HCT116 (cell line): ENCODE measurements around the gene KRTAP5-4. TPM values are rescaled to one million over a fixed set of nuclear protein-coding genes. Genes with fewer than 3 reads are reported as not detected.
"Not testable (repeated sequence)": the region's sequence is repeated elsewhere in the genome, so short reads cannot be mapped to it uniquely, and the experiment has no call there.

Experiments
- ATAC-seq: fragments of 200-7000 bp; cut with Tn5 transposase; 2 replicates; pipeline ENCODE4 v1.9.1; 2020; ENCODE audit warnings: mild to moderate bottlenecking, moderate library complexity
- BruUV-seq: library from RNA; stranded (reverse); fragments of 400-500 nt; replicated peaks from 2 replicates; lab custom pipeline; 2021; lab: Mats Ljungman, UMichigan
- CTCF ChIA-PET: fragments of 300-600 bp; sonication (Branson Sonifier 250); formaldehyde crosslinking; loops from one replicate; lab custom pipeline; 2021; ENCODE audit warnings: antibody characterized with exemption; lab: Charles Lee
- POLR2A ChIA-PET: fragments of 300-600, 350-600 bp; sonication (Branson Sonifier 250); formaldehyde crosslinking; loops from one replicate; lab custom pipeline; 2021; ENCODE audit warnings: antibody characterized with exemption; lab: Charles Lee
- RAD21 ChIA-PET, 2 experiments: fragments of 300-600 bp; sonication (Branson Sonifier 250); formaldehyde crosslinking; loops; one replicate each; lab custom pipeline; 2023; ENCODE audit warnings: low total read pairs in 2 of 2; ENCODE audit not compliant: uncharacterized antibody in 2 of 2, unreplicated experiment in 2 of 2, low non-redundant PET in 1 of 2; lab: Charles Lee
- DNase-seq: peaks from one replicate; pipeline ENCODE4 v3.0.0-alpha.2; 2010; ENCODE audit warnings: low read depth, low spot score
- H2AFZ ChIP-seq: fragments of 200-600 bp; shearing (Covaris generic), sonication (generic); 2 replicates; pipeline ENCODE4 v1.6.1; 2017; ENCODE audit warnings: low read depth, mixed run types, mixed read lengths, antibody characterized with exemption, low read length; ENCODE audit not compliant: poor library complexity, severe bottlenecking
- H3K27ac ChIP-seq: 2 replicates; pipeline ENCODE4 v1.5.1; 2012; ENCODE audit warnings: low read depth, low read length
- H3K27me3 ChIP-seq: fragments of 200-600 bp; sonication (generic); 2 replicates; pipeline ENCODE4 v1.6.1; 2016; ENCODE audit warnings: mixed run types, low read length, mixed read lengths; ENCODE audit not compliant: insufficient read depth
- H3K36me3 ChIP-seq, 2 experiments: fragments of 200-500 bp in 1 of 2; fragments of 200-600 bp in 1 of 2; sonication (Bioruptor generic) in 1 of 2; sonication (generic) in 1 of 2; 2 replicates each; pipeline versions ENCODE4 v1.5.1 to v1.6.1; 2014 to 2016; ENCODE audit warnings: low read length in 2 of 2, inconsistent platforms in 1 of 2, mixed read lengths in 1 of 2, mixed run types in 1 of 2; ENCODE audit not compliant: insufficient read depth in 2 of 2, control insufficient read depth in 1 of 2
- H3K4me1 ChIP-seq, 2 experiments: fragments of 200-600 bp in 1 of 2; sonication (generic) in 1 of 2; 2 replicates each; pipeline versions ENCODE4 v1.5.1 to v1.6.1; 2012 to 2017; ENCODE audit warnings: low read length in 2 of 2, inconsistent platforms in 1 of 2, mild to moderate bottlenecking in 1 of 2, mixed read lengths in 1 of 2, mixed run types in 1 of 2, moderate library complexity in 1 of 2; ENCODE audit not compliant: insufficient read depth in 2 of 2, control insufficient read depth in 1 of 2
- H3K4me2 ChIP-seq: fragments of 200-600 bp; sonication (generic); 2 replicates; pipeline ENCODE4 v1.6.1; 2017; ENCODE audit warnings: mixed run types, low read length, mixed read lengths
- H3K4me3 ChIP-seq, 2 experiments: fragments of 200-600 bp in 1 of 2; sonication (generic) in 1 of 2; replicated peaks in 1 of 2; 2 replicates each; pipeline ENCODE4 v1.5.1; 2011 to 2016; ENCODE audit warnings: low read length in 2 of 2, control low read depth in 1 of 2, low read depth in 1 of 2, mild to moderate bottlenecking in 1 of 2, mixed read lengths in 1 of 2, mixed run types in 1 of 2
- H3K79me2 ChIP-seq: fragments of 200-600 bp; sonication (generic); 2 replicates; pipeline ENCODE4 v1.6.1; 2017; ENCODE audit warnings: mild to moderate bottlenecking, mixed run types, low read length, moderate library complexity, mixed read lengths; ENCODE audit not compliant: insufficient read depth
- H3K9ac ChIP-seq: fragments of 200-600 bp; sonication (generic); 2 replicates; pipeline ENCODE4 v1.6.1; 2016; ENCODE audit warnings: low read length, mixed read lengths
- H3K9me2 ChIP-seq: fragments of 200-600 bp; sonication (generic), shearing (Covaris generic); 2 replicates; pipeline ENCODE4 v1.6.1; 2017; ENCODE audit warnings: mixed run types, mild to moderate bottlenecking, moderate library complexity; ENCODE audit not compliant: insufficient read depth
- H3K9me3 ChIP-seq, 2 experiments: fragments of 200-500 bp in 1 of 2; fragments of 200-600 bp in 1 of 2; sonication (Bioruptor generic) in 1 of 2; sonication (generic) in 1 of 2; 2 replicates each; pipeline ENCODE4 v1.6.1; 2014 to 2017; ENCODE audit warnings: low read length in 2 of 2, mixed read lengths in 2 of 2, inconsistent platforms in 1 of 2, low read depth in 1 of 2, mild to moderate bottlenecking in 1 of 2, mixed run types in 1 of 2, moderate library complexity in 1 of 2; ENCODE audit not compliant: control insufficient read depth in 1 of 2, insufficient read depth in 1 of 2
- H4K20me1 ChIP-seq: fragments of 200-600 bp; sonication (generic), shearing (Covaris generic); 2 replicates; pipeline ENCODE4 v1.6.1; 2017; ENCODE audit warnings: mixed run types, mild to moderate bottlenecking, moderate library complexity; ENCODE audit not compliant: insufficient read depth
- CBX3 ChIP-seq: IDR thresholded peaks from 2 replicates; pipeline ENCODE4 v1.6.1; 2012; ENCODE audit warnings: low read depth
- CEBPB ChIP-seq: IDR thresholded peaks from 2 replicates; pipeline ENCODE4 v1.6.1; 2012; ENCODE audit warnings: low read depth
- CTCF ChIP-seq, 3 experiments: fragments of 200-600 bp in 1 of 3; sonication (generic) in 1 of 3; IDR thresholded peaks in 2 of 3; conservative IDR thresholded peaks in 1 of 3; 2 replicates each; pipeline ENCODE4 v1.5.1; 2012 to 2017; ENCODE audit warnings: low read depth in 2 of 3, low read length in 2 of 3, antibody characterized with exemption in 1 of 3, borderline replicate concordance in 1 of 3, control low read depth in 1 of 3, mild to moderate bottlenecking in 1 of 3, mixed read lengths in 1 of 3, mixed run types in 1 of 3, moderate library complexity in 1 of 3; ENCODE audit not compliant: insufficient read depth in 1 of 3
- EGR1 ChIP-seq: IDR thresholded peaks from 2 replicates; pipeline ENCODE4 v1.6.1; 2012; ENCODE audit warnings: low read depth
- EZH2 ChIP-seq: fragments of 200-600 bp; sonication (generic); IDR thresholded peaks from 2 replicates; pipeline ENCODE4 v1.6.1; 2017; ENCODE audit warnings: antibody characterized with exemption, mixed run types
- JUND ChIP-seq: IDR thresholded peaks from 2 replicates; pipeline ENCODE4 v1.6.1; 2012
- TCF7L2 ChIP-seq: IDR thresholded peaks from 2 replicates; pipeline ENCODE4 v1.7.0; 2011; ENCODE audit warnings: borderline replicate concordance, inconsistent platforms; ENCODE audit not compliant: insufficient read depth, insufficient read length; ENCODE audit errors: extremely low read depth
- ZNF274 ChIP-seq: fragments of 200-500 bp; sonication (Bioruptor generic); IDR thresholded peaks from 2 replicates; pipeline ENCODE4 v1.6.1; 2014; ENCODE audit warnings: mild to moderate bottlenecking, low read depth, low read length, inconsistent platforms
- intact Hi-C: fragments of 100-400 bp; cut with micrococcal nuclease; formaldehyde crosslinking; loops from 2 replicates; pipeline ENCODE4 v1.10.0; 2022
- total RNA-seq: library from RNA; stranded (reverse); gene quantifications from one replicate; pipeline ENCODE4 v1.2.1, GENCODE V29; 2021; ENCODE audit not compliant: unreplicated experiment

The KRTAP5-4 gene
- total RNA-seq, 1 experiment from 2014 or later = not detected

DNA sequence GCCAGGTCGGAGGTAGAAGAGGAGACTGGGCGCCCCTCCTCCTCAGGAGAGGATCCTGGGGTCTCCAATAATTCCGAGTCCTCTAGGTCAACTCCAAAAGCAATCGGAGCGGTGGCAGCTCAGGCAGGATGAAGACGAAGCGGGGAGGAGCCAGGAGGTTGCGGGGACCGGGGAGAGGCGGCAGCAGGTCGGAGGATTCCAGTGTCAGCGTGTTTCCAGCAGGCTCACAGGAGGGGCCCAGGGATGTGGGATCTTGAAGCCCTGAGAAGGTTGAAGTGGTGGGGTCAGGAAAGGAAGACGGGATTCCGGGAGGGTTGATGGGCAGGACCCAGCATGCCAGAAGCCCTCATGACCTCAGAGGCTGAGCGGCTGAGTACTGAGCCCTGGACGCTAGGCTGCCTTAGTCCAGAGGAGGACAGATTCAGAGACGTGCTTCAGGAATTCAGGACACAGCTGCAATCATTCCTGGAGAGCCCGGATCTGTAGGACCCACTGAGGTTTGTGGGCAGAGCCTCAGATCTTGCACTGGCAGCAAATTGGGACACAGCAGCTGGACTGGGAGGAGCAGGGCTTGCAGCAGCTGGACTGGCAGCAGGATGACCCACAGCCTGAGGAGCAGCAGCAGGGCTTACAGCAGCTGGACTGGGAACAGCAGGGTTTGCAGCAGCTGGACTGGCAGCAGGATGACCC lies 14.6 kb downstream of the KRTAP5-4 start:
- POLR2A ChIA-PET, H3K79me2 ChIP-seq, intact Hi-C loops, DNase-seq, ATAC-seq, H3K9me3 ChIP-seq, H3K36me3 ChIP-seq, H4K20me1 ChIP-seq, H3K9me2 ChIP-seq, CTCF ChIA-PET, H2AFZ ChIP-seq, H3K4me1 ChIP-seq, H3K4me3 ChIP-seq, H3K4me2 ChIP-seq, H3K9ac ChIP-seq, H3K27ac ChIP-seq, RAD21 ChIA-PET, BruUV-seq, H3K27me3 ChIP-seq: not testable (repeated sequence)

GRCh38 chr11:1605923-1606322 lies 16.0 kb downstream of the KRTAP5-4 start:
- H3K4me2 ChIP-seq, H3K9me2 ChIP-seq, H3K4me3 ChIP-seq, intact Hi-C loops, H4K20me1 ChIP-seq, POLR2A ChIA-PET, RAD21 ChIA-PET, BruUV-seq, H3K27me3 ChIP-seq, DNase-seq, H2AFZ ChIP-seq, H3K79me2 ChIP-seq, ATAC-seq, H3K4me1 ChIP-seq, H3K9ac ChIP-seq, H3K36me3 ChIP-seq, H3K9me3 ChIP-seq, H3K27ac ChIP-seq: not testable (repeated sequence)
- CTCF ChIA-PET = interaction anchor here (1.5 kb wide), 1 partner anchor 10 kb away, joined by 9 read pairs; no protein-coding TSS in a partner anchor

DNA sequence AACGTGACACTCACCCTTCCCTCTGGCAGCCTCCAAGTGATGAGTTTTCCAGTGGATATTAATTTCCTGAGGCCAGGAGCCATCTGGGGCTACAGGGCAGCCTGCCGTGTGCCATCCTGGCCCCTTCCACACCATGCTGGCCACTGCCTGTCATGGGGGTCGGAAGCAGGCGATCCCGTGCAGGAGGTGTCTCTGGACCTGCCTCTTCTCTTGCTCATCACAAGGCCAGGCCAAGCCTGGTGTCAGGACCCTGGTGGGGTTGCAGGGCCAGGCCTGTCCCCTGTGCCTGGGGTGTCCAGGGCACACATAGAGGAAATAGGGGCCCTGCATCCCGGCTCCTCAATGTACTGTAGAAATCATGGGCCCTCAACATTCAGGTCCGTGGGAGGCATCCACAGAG lies 17.2 kb downstream of the KRTAP5-4 start:
- Histone ChIP-seq H3K36me3 (no peaks in the 10 kb centered on the region), H3K4me3 (no peak overlapping the region), H2AFZ (no peak overlapping the region), H3K4me1 (no peaks in the 10 kb centered on the region), H3K4me2 (no peak overlapping the region), H3K79me2 (no peaks in the 10 kb centered on the region), H3K27ac (no peak overlapping the region), H3K27me3 (peaks cover 10% of the 10 kb centered on the region; the same call in 1 of the 2 replicates), H4K20me1 (no peaks in the 10 kb centered on the region), H3K9ac (no peak overlapping the region), H3K9me2 (no peaks in the 10 kb centered on the region), H3K9me3 (no peaks in the 10 kb centered on the region)
- BruUV-seq = no TSS peak
- no peak for ATAC-seq
- DNase-seq = no peak
- intact Hi-C loops = no loop called here
- ChIA-PET RAD21 (no interaction called here), POLR2A (no interaction called here), CTCF (interaction anchor here (1.5 kb wide), 1 partner anchor 9 kb away, joined by 9 read pairs; no protein-coding TSS in a partner anchor)
- TF ChIP-seq EGR1 (no peak), JUND (no peak), TCF7L2 (no peak), EZH2 (no peak), CBX3 (no peak), CEBPB (no peak), ZNF274 (no peak), CTCF (IDR thresholded peaks at IDR 0.05 in 2 of 3, conservative IDR thresholded peaks at IDR 0.05 in 1 of 3; ENCODE audit: borderline replicate concordance in 1 of 3, insufficient read depth in 1 of 3, low read depth in 2 of 3, low read length in 2 of 3) (no peak)
